GM12875 (cell line): ENCODE data around the gene B9D1.

Experiments used
- H3K4me3 ChIP-seq: one replicate; pipeline ENCODE4 v1.5.1; 2011; ENCODE audit warnings: low read depth, low read length, control low read depth
- TF ChIP-seq, protein P1 (sequence below): IDR thresholded peaks from 2 replicates; pipeline ENCODE4 v1.5.1; 2011; ENCODE audit warnings: low read depth, mild to moderate bottlenecking, control low read depth, inconsistent platforms, low read length, moderate library complexity, borderline replicate concordance; ENCODE audit not compliant: insufficient read depth

Gene B9D1, protein sequence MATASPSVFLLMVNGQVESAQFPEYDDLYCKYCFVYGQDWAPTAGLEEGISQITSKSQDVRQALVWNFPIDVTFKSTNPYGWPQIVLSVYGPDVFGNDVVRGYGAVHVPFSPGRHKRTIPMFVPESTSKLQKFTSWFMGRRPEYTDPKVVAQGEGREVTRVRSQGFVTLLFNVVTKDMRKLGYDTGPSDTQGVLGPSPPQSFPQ

DNA sequence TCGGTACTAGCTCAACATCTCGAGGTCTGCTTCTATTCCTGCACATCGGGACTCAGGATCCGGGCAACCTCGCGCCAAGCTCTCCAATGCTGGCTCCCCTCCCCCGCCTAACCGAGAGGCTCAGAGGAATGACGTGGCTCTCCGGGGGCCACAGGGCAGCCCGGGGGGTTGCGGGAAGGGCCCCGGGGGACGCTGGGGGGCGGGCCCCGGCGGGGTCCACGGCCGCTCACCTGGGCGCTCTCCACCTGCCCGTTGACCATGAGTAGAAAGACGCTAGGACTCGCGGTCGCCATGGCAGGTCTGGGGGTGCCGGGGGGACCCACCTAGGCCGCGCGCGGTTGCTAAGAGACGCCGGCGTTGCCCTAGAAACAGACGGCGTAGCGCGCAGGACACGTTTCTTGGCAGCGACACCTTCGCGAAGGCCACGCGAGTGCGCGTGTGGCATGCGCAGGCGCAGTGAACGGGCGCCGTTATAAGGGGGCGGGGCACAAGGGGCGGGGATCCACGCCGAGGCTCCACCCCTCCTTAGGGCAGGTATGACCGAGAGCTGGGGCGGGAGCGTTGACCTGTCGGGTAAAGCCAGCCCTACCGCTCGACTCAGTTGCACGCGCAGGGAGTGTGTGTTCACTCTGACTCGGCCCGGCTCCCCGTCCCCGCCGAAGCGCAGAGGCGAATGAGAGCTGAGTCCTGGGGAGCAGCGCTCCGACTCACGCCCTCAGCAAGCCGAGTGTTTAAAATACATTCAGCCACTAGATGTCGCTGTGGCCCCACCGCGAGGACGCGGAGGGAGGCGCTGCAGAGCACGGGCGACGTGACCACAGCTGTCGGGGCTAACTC, at the start of gene B9D1:
Gene B9D1, minus strand, starts transcription at position 447 of the 837 bp plus-strand sequence. Its CDS starts 154 bp downstream, at position 293.
- TF ChIP-seq, protein P1, sequence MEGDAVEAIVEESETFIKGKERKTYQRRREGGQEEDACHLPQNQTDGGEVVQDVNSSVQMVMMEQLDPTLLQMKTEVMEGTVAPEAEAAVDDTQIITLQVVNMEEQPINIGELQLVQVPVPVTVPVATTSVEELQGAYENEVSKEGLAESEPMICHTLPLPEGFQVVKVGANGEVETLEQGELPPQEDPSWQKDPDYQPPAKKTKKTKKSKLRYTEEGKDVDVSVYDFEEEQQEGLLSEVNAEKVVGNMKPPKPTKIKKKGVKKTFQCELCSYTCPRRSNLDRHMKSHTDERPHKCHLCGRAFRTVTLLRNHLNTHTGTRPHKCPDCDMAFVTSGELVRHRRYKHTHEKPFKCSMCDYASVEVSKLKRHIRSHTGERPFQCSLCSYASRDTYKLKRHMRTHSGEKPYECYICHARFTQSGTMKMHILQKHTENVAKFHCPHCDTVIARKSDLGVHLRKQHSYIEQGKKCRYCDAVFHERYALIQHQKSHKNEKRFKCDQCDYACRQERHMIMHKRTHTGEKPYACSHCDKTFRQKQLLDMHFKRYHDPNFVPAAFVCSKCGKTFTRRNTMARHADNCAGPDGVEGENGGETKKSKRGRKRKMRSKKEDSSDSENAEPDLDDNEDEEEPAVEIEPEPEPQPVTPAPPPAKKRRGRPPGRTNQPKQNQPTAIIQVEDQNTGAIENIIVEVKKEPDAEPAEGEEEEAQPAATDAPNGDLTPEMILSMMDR = peak; percentile 90
- H3K4me3 ChIP-seq = peak within 1 kb of the TSS; percentile 57

DNA sequence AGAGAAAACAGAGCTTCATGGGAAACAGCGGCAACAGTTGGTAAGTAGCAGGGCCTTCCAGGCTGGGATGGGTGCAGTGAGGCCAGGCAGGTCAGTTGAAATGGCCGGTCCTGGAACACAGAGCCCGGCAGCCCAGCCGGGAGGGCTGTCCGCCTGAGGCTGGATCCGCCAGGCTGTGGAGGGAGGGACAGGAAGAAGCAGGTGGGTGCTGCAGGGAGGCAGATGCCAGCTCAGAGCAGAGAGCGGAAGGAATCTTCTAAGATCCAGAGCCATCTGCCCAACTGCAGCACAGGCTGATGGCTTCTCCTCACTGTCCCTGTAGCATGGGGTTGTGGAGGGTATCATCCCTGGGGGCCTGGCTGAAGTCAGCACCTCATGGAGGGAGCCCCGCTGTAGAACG, 49.1 kb upstream of the B9D1 start:
- H3K4me3 ChIP-seq = no peak overlapping the region

DNA sequence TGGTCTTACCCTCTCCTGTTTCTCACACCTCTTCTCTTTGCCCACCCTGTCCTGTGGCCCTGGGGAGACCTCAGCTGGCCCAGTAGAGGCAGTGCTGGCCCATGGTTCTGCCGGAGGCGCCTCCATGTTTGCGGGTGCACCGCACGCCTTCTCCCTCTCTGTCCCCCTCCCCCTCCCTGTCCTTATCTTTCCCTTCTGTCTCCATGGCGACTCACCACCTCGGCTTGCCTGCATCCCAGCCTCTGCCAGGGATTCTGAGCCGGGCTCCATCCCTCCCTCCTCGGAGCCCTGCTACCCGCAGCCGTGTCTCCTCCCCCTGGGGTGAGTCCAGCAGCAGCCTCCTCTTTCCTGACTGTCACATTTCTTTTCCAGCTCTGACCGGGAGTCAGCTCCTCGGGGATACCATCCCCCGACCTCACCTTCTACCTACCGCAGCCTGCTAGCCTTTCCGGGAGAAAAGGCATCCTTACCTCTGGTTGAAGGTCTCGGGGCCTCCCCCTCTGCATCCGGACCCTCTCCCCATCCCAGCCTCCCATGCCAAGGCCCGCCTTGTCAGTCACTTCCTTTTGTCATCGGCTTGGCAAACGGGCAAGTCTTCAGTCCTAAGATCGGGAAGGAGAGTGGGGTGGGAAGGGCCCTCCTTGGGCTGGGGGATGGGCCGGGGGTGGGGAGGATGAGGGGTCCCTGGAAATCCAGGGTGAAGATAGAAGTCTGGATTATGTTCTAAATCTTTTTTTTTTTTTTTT, 48.5 kb upstream of the B9D1 start, which contains the start of gene RNF112:
Gene RNF112, plus strand, starts transcription at position 358 of the 746 bp plus-strand sequence. Its CDS starts 177 bp downstream, at position 535.
- H3K4me3 ChIP-seq = no peak within 1 kb of the TSS
- TF ChIP-seq, protein P1 = no peak

More for the DNA sequence above, 49.1 kb upstream of the B9D1 start:
- TF ChIP-seq, protein P1 = no peak

DNA sequence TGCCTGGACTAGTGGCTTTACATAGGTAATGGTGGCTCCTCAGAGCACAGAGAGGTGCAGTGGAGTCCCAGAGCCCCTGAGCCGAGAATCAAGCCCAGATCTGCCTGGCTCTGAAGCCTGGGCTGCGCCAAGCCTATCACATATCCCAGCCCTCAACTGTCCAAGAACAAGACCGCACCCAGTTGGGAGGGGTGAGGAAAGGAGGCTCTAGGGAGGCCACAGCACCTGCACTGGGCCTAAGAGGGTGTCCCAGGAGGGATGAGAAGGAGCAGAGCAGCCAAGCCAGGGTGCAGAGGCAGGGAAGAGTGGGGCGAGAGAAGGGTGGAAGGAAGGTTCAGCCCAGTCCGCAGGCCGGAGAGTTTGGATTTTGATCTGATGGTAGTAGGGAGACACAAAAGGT, 47.6 kb upstream of the B9D1 start:
- TF ChIP-seq, protein P1 = no peak
- H3K4me3 ChIP-seq = no peak overlapping the region

DNA sequence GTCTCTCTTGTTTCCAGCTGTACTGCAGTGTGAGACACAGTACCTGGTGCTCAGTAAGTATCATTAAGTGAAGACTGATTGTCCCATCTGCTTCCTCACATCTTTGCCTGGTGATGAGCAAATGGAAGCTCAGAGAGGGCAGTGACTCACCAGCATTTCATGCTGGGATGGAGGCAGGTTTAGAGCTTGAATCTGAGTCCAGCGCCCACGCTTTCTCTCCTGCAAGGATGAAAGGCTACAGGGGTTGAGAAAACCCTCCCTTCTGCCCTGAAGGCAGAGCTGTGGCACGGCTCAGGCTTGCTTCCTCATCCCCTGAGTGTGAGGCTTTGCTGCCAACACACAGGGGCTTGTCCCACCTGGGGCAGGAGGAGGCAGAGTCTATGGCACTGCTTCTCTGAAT, 47.0 kb upstream of the B9D1 start:
- no peak overlapping the region for H3K4me3 ChIP-seq
- TF ChIP-seq, protein P1 = no peak

DNA sequence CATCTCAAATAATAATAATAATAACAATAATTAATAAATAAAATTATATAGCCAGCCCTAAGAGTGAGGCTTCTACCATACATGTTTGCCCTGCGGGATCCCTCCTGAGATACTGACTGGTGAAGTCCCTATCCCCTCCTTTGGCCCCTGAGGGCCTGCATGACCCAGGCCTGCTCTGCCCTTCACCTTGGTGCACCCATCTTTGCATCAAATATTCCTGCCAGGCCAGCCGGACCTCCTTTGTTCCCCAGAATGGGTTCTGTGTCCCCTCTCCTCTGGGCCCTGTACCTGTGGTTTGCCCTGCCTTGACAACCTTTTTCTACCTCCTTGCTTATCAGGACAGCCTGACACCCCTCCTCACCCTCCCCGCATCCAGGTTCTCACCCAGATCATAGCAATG, 46.5 kb upstream of the B9D1 start:
- TF ChIP-seq, protein P1 = no peak
- no peak overlapping the region for H3K4me3 ChIP-seq

DNA sequence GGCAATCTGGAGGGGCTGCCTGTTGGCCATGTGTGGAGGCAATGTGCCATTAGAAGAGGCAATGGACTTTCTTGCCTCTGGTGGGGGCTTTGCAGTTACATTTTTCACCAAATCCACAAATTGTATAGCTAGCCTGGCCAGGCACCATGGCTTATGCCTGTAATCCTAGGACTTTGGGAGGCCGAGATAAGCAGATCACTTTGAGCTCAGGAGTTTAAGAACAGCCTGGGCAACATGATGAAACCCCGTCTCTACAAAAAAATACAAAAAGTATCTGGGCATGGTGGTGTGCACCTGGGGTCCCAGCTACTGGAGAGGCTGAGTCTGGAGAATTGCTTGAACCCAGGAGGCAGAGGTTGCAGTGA, 45.8 kb upstream of the B9D1 start:
- H3K4me3 ChIP-seq = no peak overlapping the region
- TF ChIP-seq, protein P1 = no peak
